Iris pigment epithelial cell (primary cell): ENCODE results near the gene HCST.
"Not testable (repeated sequence)": the region's sequence is repeated elsewhere in the genome, so short reads cannot be mapped to it uniquely, and the experiment has no call there.

Experiments
- DNase-seq: peaks from one replicate; pipeline ENCODE4 v3.0.0-alpha.2; 2011; ENCODE audit warnings: low read depth

The HCST gene

GRCh38 chr19:35879770-35880317 lies 22.5 kb upstream of the HCST start:
- DNase-seq: peak; percentile 87

- DNase-seq: peak; percentile 73
Observed at GRCh38 chr19:35882114-35882832, 20.1 kb upstream of the HCST start.

- DNase-seq: no peak
Observed at GRCh38 chr19:35883882-35884281, 18.4 kb upstream of the HCST start.

GRCh38 chr19:35885225-35885738 lies 17.0 kb upstream of the HCST start:
- no peak for DNase-seq

GRCh38 chr19:35885904-35886303 lies 16.4 kb upstream of the HCST start:
- DNase-seq: no peak

GRCh38 chr19:35887197-35887596 lies 15.1 kb upstream of the HCST start:
- no peak for DNase-seq

GRCh38 chr19:35888398-35888797 lies 13.9 kb upstream of the HCST start:
- DNase-seq: no peak

GRCh38 chr19:35889370-35890112 lies 12.8 kb upstream of the HCST start:
- no peak for DNase-seq

GRCh38 chr19:35890113-35890650 lies 12.1 kb upstream of the HCST start:
- DNase-seq: no peak

- not testable (repeated sequence) for DNase-seq
Observed at GRCh38 chr19:35891819-35892218, 10.5 kb upstream of the HCST start.

- DNase-seq: no peak
Observed at GRCh38 chr19:35894342-35894741, 8.0 kb upstream of the HCST start.

GRCh38 chr19:35895911-35896642 lies 6.3 kb upstream of the HCST start:
- no peak for DNase-seq

GRCh38 chr19:35896643-35897040 lies 5.7 kb upstream of the HCST start:
- DNase-seq: no peak

- no peak for DNase-seq
Observed at GRCh38 chr19:35897706-35898451, 4.5 kb upstream of the HCST start.

GRCh38 chr19:35898499-35898809 lies 3.9 kb upstream of the HCST start:
- DNase-seq: no peak

- DNase-seq: peak; percentile 89
Observed at GRCh38 chr19:35899547-35900214, 2.6 kb upstream of the HCST start.

- no peak for DNase-seq
Observed at GRCh38 chr19:35901055-35901644, 1.2 kb upstream of the HCST start.

- no peak for DNase-seq
Observed at GRCh38 chr19:35902870-35903475, 644 bp downstream of the HCST start.

- peak; percentile 59 for DNase-seq
Observed at GRCh38 chr19:35903550-35904179, 1.3 kb downstream of the HCST start.
